Activated T-cell treated with anti-CD3 and anti-CD28 coated beads, Interleukin-2, amount 50 U/mL, for 24 hours (primary cell): ENCODE data around the gene KRTAP1-5.

ENCODE experiments used
- DNase-seq: peaks from one replicate; pipeline ENCODE4 v3.0.0-alpha.2; 2020
- H3K27ac Mint-ChIP-seq: 2 replicates; pipeline ENCODE4 v1.8.0; 2020; ENCODE audit warnings: mild to moderate bottlenecking, mixed read lengths
- H3K27me3 Mint-ChIP-seq: 2 replicates; pipeline ENCODE4 v1.8.0; 2020; ENCODE audit warnings: mixed read lengths
- H3K36me3 Mint-ChIP-seq: 2 replicates; pipeline ENCODE4 v1.8.0; 2020; ENCODE audit warnings: low read depth, mixed read lengths
- H3K4me1 Mint-ChIP-seq: 2 replicates; pipeline ENCODE4 v1.8.0; 2020; ENCODE audit warnings: low read depth, mixed read lengths
- H3K4me3 Mint-ChIP-seq: 2 replicates; pipeline ENCODE4 v1.8.0; 2020; ENCODE audit warnings: mild to moderate bottlenecking, moderate library complexity, mixed read lengths
- H3K9me3 Mint-ChIP-seq: 2 replicates; pipeline ENCODE4 v1.8.0; 2020; ENCODE audit warnings: mixed read lengths

Gene KRTAP1-5

GRCh38 chr17:41024697-41025096 is 2.3 kb downstream of the KRTAP1-5 start:
- no peaks in the 10 kb centered on the region for H3K9me3 Mint-ChIP-seq

GRCh38 chr17:41020336-41020735 is 6.7 kb downstream of the KRTAP1-5 start:
- Mint-ChIP-seq H3K9me3 (no peaks in the 10 kb centered on the region), H3K4me3 (no peak overlapping the region), H3K27ac (no peak overlapping the region), H3K36me3 (no peaks in the 10 kb centered on the region), H3K27me3 (peaks cover 28% of the 10 kb centered on the region), H3K4me1 (no peaks in the 10 kb centered on the region)
- DNase-seq = no peak

More at GRCh38 chr17:41024697-41025096, 2.3 kb downstream of the KRTAP1-5 start:
- Mint-ChIP-seq H3K27me3 (peaks cover 49% of the 10 kb centered on the region), H3K4me3 (no peak overlapping the region), H3K27ac (no peak overlapping the region), H3K36me3 (no peaks in the 10 kb centered on the region), H3K4me1 (no peaks in the 10 kb centered on the region)
- DNase-seq = no peak

- no peak overlapping the region for H3K4me3 Mint-ChIP-seq
- no peak for DNase-seq
- H3K36me3 Mint-ChIP-seq = no peaks in the 10 kb centered on the region
- H3K4me1 Mint-ChIP-seq = no peaks in the 10 kb centered on the region
- H3K27ac Mint-ChIP-seq = no peak overlapping the region
- H3K27me3 Mint-ChIP-seq = peaks cover 26% of the 10 kb centered on the region
- no peaks in the 10 kb centered on the region for H3K9me3 Mint-ChIP-seq
Measured at GRCh38 chr17:41019415-41019814, 7.6 kb downstream of the KRTAP1-5 start.

GRCh38 chr17:41018541-41018940 is 8.5 kb downstream of the KRTAP1-5 start:
- no peak for DNase-seq
- no peaks in the 10 kb centered on the region for H3K9me3 Mint-ChIP-seq
- no peak overlapping the region for H3K27ac Mint-ChIP-seq
- H3K4me3 Mint-ChIP-seq = no peak overlapping the region
- H3K27me3 Mint-ChIP-seq = peaks cover 26% of the 10 kb centered on the region
- H3K36me3 Mint-ChIP-seq = no peaks in the 10 kb centered on the region
- no peaks in the 10 kb centered on the region for H3K4me1 Mint-ChIP-seq

GRCh38 chr17:41016578-41017215 is 10.3 kb downstream of the KRTAP1-5 start:
- DNase-seq = no peak
- H3K9me3 Mint-ChIP-seq = no peaks in the 10 kb centered on the region
- H3K36me3 Mint-ChIP-seq = no peaks in the 10 kb centered on the region
- no peak overlapping the region for H3K4me3 Mint-ChIP-seq
- no peak overlapping the region for H3K27ac Mint-ChIP-seq
- H3K27me3 Mint-ChIP-seq = peaks cover 13% of the 10 kb centered on the region
- H3K4me1 Mint-ChIP-seq = no peaks in the 10 kb centered on the region

- no peak for DNase-seq
- Mint-ChIP-seq H3K27me3 (peaks cover 6% of the 10 kb centered on the region), H3K27ac (no peak overlapping the region), H3K9me3 (no peaks in the 10 kb centered on the region), H3K4me3 (no peak overlapping the region), H3K36me3 (no peaks in the 10 kb centered on the region), H3K4me1 (no peaks in the 10 kb centered on the region)
Measured at GRCh38 chr17:41015454-41015853, 11.6 kb downstream of the KRTAP1-5 start.

- no peaks in the 10 kb centered on the region for H3K36me3 Mint-ChIP-seq
- H3K27ac Mint-ChIP-seq = no peak overlapping the region
- peaks cover 6% of the 10 kb centered on the region for H3K27me3 Mint-ChIP-seq
- no peaks in the 10 kb centered on the region for H3K9me3 Mint-ChIP-seq
- no peak overlapping the region for H3K4me3 Mint-ChIP-seq
- no peak for DNase-seq
- H3K4me1 Mint-ChIP-seq = no peaks in the 10 kb centered on the region
Measured at GRCh38 chr17:41013606-41014005, 13.4 kb downstream of the KRTAP1-5 start.

- H3K4me1 Mint-ChIP-seq = no peaks in the 10 kb centered on the region
Measured at GRCh38 chr17:41013181-41013580, 13.8 kb downstream of the KRTAP1-5 start.

GRCh38 chr17:41012326-41013120 is 14.5 kb downstream of the KRTAP1-5 start:
- H3K27me3 Mint-ChIP-seq = peaks cover 3% of the 10 kb centered on the region
- H3K9me3 Mint-ChIP-seq = no peaks in the 10 kb centered on the region
- H3K4me1 Mint-ChIP-seq = no peaks in the 10 kb centered on the region
- no peak overlapping the region for H3K27ac Mint-ChIP-seq
- no peaks in the 10 kb centered on the region for H3K36me3 Mint-ChIP-seq
- no peak overlapping the region for H3K4me3 Mint-ChIP-seq
- DNase-seq = no peak

More at GRCh38 chr17:41013181-41013580, 13.8 kb downstream of the KRTAP1-5 start:
- no peaks in the 10 kb centered on the region for H3K36me3 Mint-ChIP-seq
- no peaks in the 10 kb centered on the region for H3K9me3 Mint-ChIP-seq
- no peak for DNase-seq
- no peak overlapping the region for H3K27ac Mint-ChIP-seq
- no peak overlapping the region for H3K4me3 Mint-ChIP-seq
- H3K27me3 Mint-ChIP-seq = peaks cover 6% of the 10 kb centered on the region

- no peaks in the 10 kb centered on the region for H3K27me3 Mint-ChIP-seq
- no peak overlapping the region for H3K4me3 Mint-ChIP-seq
- DNase-seq = no peak
- no peaks in the 10 kb centered on the region for H3K36me3 Mint-ChIP-seq
- no peak overlapping the region for H3K27ac Mint-ChIP-seq
- H3K9me3 Mint-ChIP-seq = no peaks in the 10 kb centered on the region
- H3K4me1 Mint-ChIP-seq = no peaks in the 10 kb centered on the region
Measured at GRCh38 chr17:41010441-41010840, 16.6 kb downstream of the KRTAP1-5 start.

- no peak overlapping the region for H3K27ac Mint-ChIP-seq
- no peaks in the 10 kb centered on the region for H3K9me3 Mint-ChIP-seq
- H3K36me3 Mint-ChIP-seq = no peaks in the 10 kb centered on the region
- DNase-seq = no peak
- no peaks in the 10 kb centered on the region for H3K4me1 Mint-ChIP-seq
- H3K4me3 Mint-ChIP-seq = no peak overlapping the region
- H3K27me3 Mint-ChIP-seq = no peaks in the 10 kb centered on the region
Measured at GRCh38 chr17:41009936-41010335, 17.1 kb downstream of the KRTAP1-5 start.

- no peaks in the 10 kb centered on the region for H3K36me3 Mint-ChIP-seq
- no peaks in the 10 kb centered on the region for H3K4me1 Mint-ChIP-seq
- H3K9me3 Mint-ChIP-seq = no peaks in the 10 kb centered on the region
- no peak overlapping the region for H3K27ac Mint-ChIP-seq
- H3K4me3 Mint-ChIP-seq = no peak overlapping the region
- DNase-seq = no peak
- H3K27me3 Mint-ChIP-seq = peaks cover 3% of the 10 kb centered on the region
Measured at GRCh38 chr17:41009301-41009760, 17.7 kb downstream of the KRTAP1-5 start.

- no peak for DNase-seq
- Mint-ChIP-seq H3K36me3 (no peaks in the 10 kb centered on the region), H3K27me3 (peaks cover 7% of the 10 kb centered on the region), H3K27ac (no peak within 1 kb of the TSS), H3K4me1 (no peaks in the 10 kb centered on the region), H3K9me3 (no peaks in the 10 kb centered on the region), H3K4me3 (no peak within 1 kb of the TSS)
Measured at GRCh38 chr17:41008811-41009210, 18.2 kb downstream of the KRTAP1-5 start, which contains the start of gene KRTAP3-1. TSS of gene KRTAP3-1 (minus strand) at chr17:41009128. CDS start at chr17:41009074, 54 bp downstream.

GRCh38 chr17:41004397-41004796 is 22.6 kb downstream of the KRTAP1-5 start:
- H3K9me3 Mint-ChIP-seq = no peaks in the 10 kb centered on the region
- no peaks in the 10 kb centered on the region for H3K4me1 Mint-ChIP-seq
- H3K36me3 Mint-ChIP-seq = no peaks in the 10 kb centered on the region
- no peak for DNase-seq
- H3K4me3 Mint-ChIP-seq = no peak overlapping the region
- peaks cover 35% of the 10 kb centered on the region for H3K27me3 Mint-ChIP-seq
- H3K27ac Mint-ChIP-seq = no peak overlapping the region

GRCh38 chr17:41003926-41004325 is 23.1 kb downstream of the KRTAP1-5 start:
- Mint-ChIP-seq H3K36me3 (no peaks in the 10 kb centered on the region), H3K9me3 (no peaks in the 10 kb centered on the region), H3K27me3 (peaks cover 39% of the 10 kb centered on the region), H3K4me1 (no peaks in the 10 kb centered on the region), H3K27ac (no peak overlapping the region), H3K4me3 (no peak overlapping the region)
- no peak for DNase-seq
